ENCODE data around the gene SYNPO2. TPM values are rescaled to one million over a fixed set of nuclear protein-coding genes. Genes with fewer than 3 reads are reported as not detected.

SYNPO2 gene
- total RNA-seq, 1 experiment from 2014 or later, result 0.87 TPM

- H3K27ac ChIP-seq, result peak overlapping the region; percentile 44; the same call in 1 of the 2 replicates
- no peaks in the 10 kb centered on the region for H3K79me2 ChIP-seq (ENCODE audit: low read depth)
- H3K27me3 ChIP-seq (ENCODE audit: insufficient read depth, low read depth), result no peaks in the 10 kb centered on the region
- intact Hi-C loops (cut with micrococcal nuclease; ENCODE audit: unreplicated experiment), result no loop called here
- H3K9me3 ChIP-seq (ENCODE audit: insufficient read depth, low read depth), result no peaks in the 10 kb centered on the region
- no peak overlapping the region for H2AFZ ChIP-seq
- no peaks in the 10 kb centered on the region for H3F3A ChIP-seq (ENCODE audit: insufficient read depth, low read depth)
- peak in 1 of 2 experiments; percentile 72 for DNase-seq
- BruUV-seq (replicated peaks), result no TSS peak
- H3K4me1 ChIP-seq (replicated peaks; ENCODE audit: insufficient read depth), result no peaks in the 10 kb centered on the region
- TF ChIP-seq EZH2 (IDR thresholded peaks at IDR 0.05; ENCODE audit: low read depth) (no peak), CTCF (conservative IDR thresholded peaks at IDR 0.05) (no peak)
- POLR2A ChIA-PET (ENCODE audit: unreplicated experiment), result interaction anchor here (0.6 to 0.7 kb wide), 2 partner anchors 27 to 211 kb away, joined by 3 to 5 read pairs; no protein-coding TSS in a partner anchor
- no peak overlapping the region for H3K4me3 ChIP-seq
- H3K36me3 ChIP-seq (ENCODE audit: low read depth), result no peaks in the 10 kb centered on the region
- no peaks in the 10 kb centered on the region for H3K9me2 ChIP-seq (ENCODE audit: insufficient read depth)
- CTCF ChIA-PET, result no interaction called here
- H4K20me1 ChIP-seq (ENCODE audit: insufficient read depth), result no peaks in the 10 kb centered on the region
- H3K4me2 ChIP-seq, result no peak overlapping the region
These were observed 100.7 kb downstream of the SYNPO2 start for GRCh38 chr4:118989098-118990080.

DNA sequence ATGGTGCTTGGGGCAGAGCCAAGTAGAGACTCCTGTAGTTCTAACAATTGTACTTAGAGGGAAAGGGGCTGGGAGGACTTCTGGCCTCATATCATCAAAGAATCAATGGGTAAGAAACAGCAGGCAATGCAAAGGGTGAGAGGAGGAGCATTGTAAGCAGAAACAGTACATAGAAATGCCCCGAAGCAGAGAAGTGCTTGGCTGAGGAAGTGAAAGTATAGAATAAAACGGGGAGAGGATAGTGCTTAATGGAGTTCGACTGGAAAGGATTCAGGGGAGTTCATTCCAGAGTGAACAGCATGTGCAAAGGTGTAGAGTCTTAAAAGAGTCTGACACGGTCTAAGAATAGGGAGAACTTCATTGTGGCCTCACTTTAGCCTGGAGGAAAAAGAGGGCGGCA is 103.0 kb downstream of the SYNPO2 start:
- no peak for DNase-seq
- ChIA-PET CTCF (no interaction called here), POLR2A (ENCODE audit: unreplicated experiment) (no interaction called here)
- no peaks in the 10 kb centered on the region for H3F3A ChIP-seq (ENCODE audit: insufficient read depth, low read depth)
- no peaks in the 10 kb centered on the region for H3K9me2 ChIP-seq (ENCODE audit: insufficient read depth)
- H4K20me1 ChIP-seq (ENCODE audit: insufficient read depth), result no peaks in the 10 kb centered on the region
- intact Hi-C loops (cut with micrococcal nuclease; ENCODE audit: unreplicated experiment), result no loop called here
- H3K27ac ChIP-seq, result no peak overlapping the region
- no TSS peak for BruUV-seq (replicated peaks)
- H3K27me3 ChIP-seq (ENCODE audit: insufficient read depth, low read depth), result no peaks in the 10 kb centered on the region
- no peaks in the 10 kb centered on the region for H3K9me3 ChIP-seq (ENCODE audit: insufficient read depth, low read depth)
- no peak overlapping the region for H3K4me2 ChIP-seq
- TF ChIP-seq CTCF (conservative IDR thresholded peaks at IDR 0.05), result no peak
- TF ChIP-seq EZH2 (IDR thresholded peaks at IDR 0.05; ENCODE audit: low read depth), result no peak
- H3K79me2 ChIP-seq (ENCODE audit: low read depth), result no peaks in the 10 kb centered on the region
- no peaks in the 10 kb centered on the region for H3K36me3 ChIP-seq (ENCODE audit: low read depth)
- no peaks in the 10 kb centered on the region for H3K4me1 ChIP-seq (replicated peaks; ENCODE audit: insufficient read depth)
- H2AFZ ChIP-seq, result no peak overlapping the region
- no peak overlapping the region for H3K4me3 ChIP-seq

GRCh38 chr4:118992149-118992548 is 103.5 kb downstream of the SYNPO2 start:
- Histone ChIP-seq H3K36me3 (ENCODE audit: low read depth) (no peaks in the 10 kb centered on the region), H3K9me3 (ENCODE audit: insufficient read depth, low read depth) (no peaks in the 10 kb centered on the region), H3K4me3 (no peak overlapping the region), H4K20me1 (ENCODE audit: insufficient read depth) (no peaks in the 10 kb centered on the region), H3K27ac (no peak overlapping the region), H2AFZ (no peak overlapping the region), H3K27me3 (ENCODE audit: insufficient read depth, low read depth) (no peaks in the 10 kb centered on the region), H3F3A (ENCODE audit: insufficient read depth, low read depth) (no peaks in the 10 kb centered on the region), H3K9me2 (ENCODE audit: insufficient read depth) (no peaks in the 10 kb centered on the region), H3K4me1 (replicated peaks; ENCODE audit: insufficient read depth) (no peaks in the 10 kb centered on the region), H3K4me2 (no peak overlapping the region), H3K79me2 (ENCODE audit: low read depth) (no peaks in the 10 kb centered on the region)
- intact Hi-C loops (cut with micrococcal nuclease; ENCODE audit: unreplicated experiment), result no loop called here
- ChIA-PET CTCF (no interaction called here), POLR2A (ENCODE audit: unreplicated experiment) (no interaction called here)
- no peak for DNase-seq
- BruUV-seq (replicated peaks), result no TSS peak
- TF ChIP-seq EZH2 (IDR thresholded peaks at IDR 0.05; ENCODE audit: low read depth) (no peak), CTCF (conservative IDR thresholded peaks at IDR 0.05) (no peak)

Measured in PC-9 (cell line).